ENCODE data around the gene MAML2. TPM values are rescaled to one million over a fixed set of nuclear protein-coding genes. Genes with fewer than 3 reads are reported as not detected.

The MAML2 gene
- total and polyA plus RNA-seq, 2 of the 8 experiments (the other 6 are each of a cell fraction or from before 2014, with no cell fraction given), result 3.8 to 6.6 TPM

GRCh38 chr11:96044311-96044710 is 298.7 kb downstream of the MAML2 start:
- Histone ChIP-seq H3K9ac (replicated peaks in 1 of 4; ENCODE audit: extremely low read depth in 1 of 4, low read depth in 3 of 4, low read length in 3 of 4) (no peak overlapping the region), H3K9me3 (ENCODE audit: insufficient read depth in 2 of 2, low read depth in 1 of 2, low read length in 1 of 2) (no peaks in the 10 kb centered on the region), H2BK20ac (ENCODE audit: low read length) (no peak overlapping the region), H3K4ac (replicated peaks; ENCODE audit: insufficient read length, low read depth, low read length) (no peak overlapping the region), H3K36me3 (ENCODE audit: control insufficient read depth in 2 of 4, insufficient read depth in 4 of 4, low read length in 3 of 4) (no peaks in the 10 kb centered on the region), H3K79me1 (ENCODE audit: low read depth, low read length) (no peaks in the 10 kb centered on the region), H3K27ac (ENCODE audit: low read depth, low read length) (no peak overlapping the region), H2BK12ac (ENCODE audit: low read depth, low read length) (no peak overlapping the region), H3K23me2 (ENCODE audit: low read depth, low read length) (no peaks in the 10 kb centered on the region), H3K27me3 (replicated peaks in 1 of 4; ENCODE audit: control insufficient read depth in 3 of 4, extremely low read depth in 1 of 4, insufficient read depth in 3 of 4, low read length in 3 of 4) (no peaks in the 10 kb centered on the region), H3K4me1 (replicated peaks in 1 of 4; ENCODE audit: control insufficient read depth in 3 of 4, insufficient read depth in 4 of 4, low read length in 3 of 4) (peaks cover 2 to 7% (median 4%) of the 10 kb centered on the region in 4 experiments; a peak in 5 of 7 replicates), H2AK5ac (ENCODE audit: low read depth, low read length) (no peak overlapping the region), H3K23ac (ENCODE audit: insufficient read length) (no peak overlapping the region), H3K79me2 (ENCODE audit: control insufficient read depth in 1 of 2, insufficient read depth in 2 of 2, low read length in 2 of 2) (no peaks in the 10 kb centered on the region), H4K91ac (replicated peaks; ENCODE audit: insufficient read length, low read length) (no peak overlapping the region), H3K18ac (ENCODE audit: extremely low read depth, low read length) (no peak overlapping the region), H2BK120ac (replicated peaks; ENCODE audit: low read depth, low read length) (no peak overlapping the region), H4K8ac (ENCODE audit: extremely low read depth, insufficient read depth, low read length) (no peak overlapping the region), H2BK5ac (ENCODE audit: low read depth, low read length) (no peak overlapping the region), H2BK15ac (ENCODE audit: low read length) (no peak overlapping the region), H3K4me2 (ENCODE audit: insufficient read depth in 1 of 2, low read depth in 2 of 2, low read length in 2 of 2) (no peak overlapping the region), H2AFZ (ENCODE audit: low read length) (no peak overlapping the region), H3K4me3 (ENCODE audit: extremely low read depth in 1 of 4, insufficient read depth in 2 of 4, low read depth in 3 of 4, low read length in 4 of 4) (no peak overlapping the region), H3K56ac (replicated peaks; ENCODE audit: insufficient read length, low read depth, low read length) (no peak overlapping the region), H4K5ac (ENCODE audit: insufficient read length, low read depth, low read length) (no peak overlapping the region), H4K20me1 (replicated peaks in 1 of 2; ENCODE audit: control insufficient read depth in 1 of 2, insufficient read depth in 2 of 2, low read length in 2 of 2) (no peaks in the 10 kb centered on the region), H3K14ac (ENCODE audit: insufficient read length) (no peak overlapping the region)
- TF ChIP-seq SP4 (IDR thresholded peaks at IDR 0.05; ENCODE audit: low read length) (no peak), ATF3 (IDR thresholded peaks at IDR 0.05; ENCODE audit: insufficient read depth, low read depth, low read length) (no peak), EP300 (IDR thresholded peaks at IDR 0.05; ENCODE audit: borderline replicate concordance in 1 of 2, low read depth in 2 of 2, low read length in 2 of 2) (no peak), GTF2F1 (IDR thresholded peaks at IDR 0.05; ENCODE audit: borderline replicate concordance, low read depth, low read length) (no peak), SP2 (IDR thresholded peaks at IDR 0.05; ENCODE audit: low read length) (no peak), SP1 (IDR thresholded peaks at IDR 0.05; ENCODE audit: low read depth, low read length) (no peak)
- DNase-seq (ENCODE audit: low read depth in 1 of 2, low spot score in 2 of 2), result no peak
- CTCF ChIA-PET (ENCODE audit: partially characterized antibody), result interaction anchor here (0.7 to 5.6 kb wide), 3 partner anchors 10 to 862 kb away, joined by 3 to 44 read pairs (median 3); partner anchors contain the start of gene MAML2
- no peak for FAIRE-seq
- POLR2A ChIA-PET (ENCODE audit: partially characterized antibody), result no interaction called here
